Measurements from ENCODE around the gene L2HGDH. TPM values are rescaled to one million over a fixed set of nuclear protein-coding genes. Genes with fewer than 3 reads are reported as not detected.

Gene L2HGDH
- total RNA-seq, 1 donor from 2014 or later = 7.6 TPM

GRCh38 chr14:50342221-50343078 is 30.4 kb upstream of the L2HGDH start:
- no peak for TF ChIP-seq CTCF (IDR thresholded peaks at IDR 0.05; ENCODE audit: unreplicated experiment)
- Mint-ChIP-seq H3K27me3 (ENCODE audit: unreplicated experiment) (peaks cover 6% of the 10 kb centered on the region), H3K9me3 (ENCODE audit: unreplicated experiment) (no peaks in the 10 kb centered on the region), H3K4me3 (ENCODE audit: unreplicated experiment) (no peak overlapping the region), H3K36me3 (ENCODE audit: low read depth, unreplicated experiment) (no peaks in the 10 kb centered on the region), H3K4me1 (ENCODE audit: unreplicated experiment) (peaks cover 59% of the 10 kb centered on the region), H3K27ac (ENCODE audit: unreplicated experiment) (peak overlapping the region; percentile 88)
- peak; percentile 20 for DNase-seq (ENCODE audit: low spot score)

GRCh38 chr14:50340963-50341362 is 28.9 kb upstream of the L2HGDH start:
- peak overlapping the region; percentile 22 for H3K27ac Mint-ChIP-seq (ENCODE audit: unreplicated experiment)
- H3K36me3 Mint-ChIP-seq (ENCODE audit: low read depth, unreplicated experiment) = no peaks in the 10 kb centered on the region
- peaks cover 57% of the 10 kb centered on the region for H3K4me1 Mint-ChIP-seq (ENCODE audit: unreplicated experiment)
- no peaks in the 10 kb centered on the region for H3K9me3 Mint-ChIP-seq (ENCODE audit: unreplicated experiment)
- H3K27me3 Mint-ChIP-seq (ENCODE audit: unreplicated experiment) = peaks cover 6% of the 10 kb centered on the region
- peak overlapping the region; percentile 6 for H3K4me3 Mint-ChIP-seq (ENCODE audit: unreplicated experiment)
- no peak for DNase-seq (ENCODE audit: low spot score)
- no peak for TF ChIP-seq CTCF (IDR thresholded peaks at IDR 0.05; ENCODE audit: unreplicated experiment)

- TF ChIP-seq CTCF (IDR thresholded peaks at IDR 0.05; ENCODE audit: unreplicated experiment) = no peak
- Mint-ChIP-seq H3K36me3 (ENCODE audit: low read depth, unreplicated experiment) (no peaks in the 10 kb centered on the region), H3K4me1 (ENCODE audit: unreplicated experiment) (peaks cover 60% of the 10 kb centered on the region), H3K27me3 (ENCODE audit: unreplicated experiment) (peaks cover 6% of the 10 kb centered on the region), H3K9me3 (ENCODE audit: unreplicated experiment) (no peaks in the 10 kb centered on the region), H3K27ac (ENCODE audit: unreplicated experiment) (peak overlapping the region; percentile 52), H3K4me3 (ENCODE audit: unreplicated experiment) (no peak overlapping the region)
- no peak for DNase-seq (ENCODE audit: low spot score)
These were observed 28.0 kb upstream of the L2HGDH start for GRCh38 chr14:50340045-50340444.

GRCh38 chr14:50339178-50339804 is 27.3 kb upstream of the L2HGDH start:
- H3K36me3 Mint-ChIP-seq (ENCODE audit: low read depth, unreplicated experiment) = no peaks in the 10 kb centered on the region
- TF ChIP-seq CTCF (IDR thresholded peaks at IDR 0.05; ENCODE audit: unreplicated experiment) = no peak
- DNase-seq (ENCODE audit: low spot score) = no peak
- no peak overlapping the region for H3K4me3 Mint-ChIP-seq (ENCODE audit: unreplicated experiment)
- H3K27me3 Mint-ChIP-seq (ENCODE audit: unreplicated experiment) = peaks cover 5% of the 10 kb centered on the region
- H3K27ac Mint-ChIP-seq (ENCODE audit: unreplicated experiment) = no peak overlapping the region
- peaks cover 61% of the 10 kb centered on the region for H3K4me1 Mint-ChIP-seq (ENCODE audit: unreplicated experiment)
- no peaks in the 10 kb centered on the region for H3K9me3 Mint-ChIP-seq (ENCODE audit: unreplicated experiment)

GRCh38 chr14:50338587-50338986 is 26.6 kb upstream of the L2HGDH start:
- no peak for TF ChIP-seq CTCF (IDR thresholded peaks at IDR 0.05; ENCODE audit: unreplicated experiment)
- Mint-ChIP-seq H3K27ac (ENCODE audit: unreplicated experiment) (no peak overlapping the region), H3K9me3 (ENCODE audit: unreplicated experiment) (no peaks in the 10 kb centered on the region), H3K27me3 (ENCODE audit: unreplicated experiment) (peaks cover 2% of the 10 kb centered on the region), H3K4me3 (ENCODE audit: unreplicated experiment) (no peak overlapping the region), H3K4me1 (ENCODE audit: unreplicated experiment) (peaks cover 56% of the 10 kb centered on the region), H3K36me3 (ENCODE audit: low read depth, unreplicated experiment) (no peaks in the 10 kb centered on the region)
- DNase-seq (ENCODE audit: low spot score) = no peak

All from endothelial cell (in vitro differentiated cells).